HG03521 (cell line): ENCODE data around the gene TMEM30A.

Experiments used
- ATAC-seq: cut with Tn5 transposase; IDR thresholded peaks from one replicate; pipeline ENCODE4 v1.9.1; 2021; ENCODE audit warnings: mild to moderate bottlenecking, moderate library complexity; ENCODE audit not compliant: unreplicated experiment

TMEM30A gene

DNA sequence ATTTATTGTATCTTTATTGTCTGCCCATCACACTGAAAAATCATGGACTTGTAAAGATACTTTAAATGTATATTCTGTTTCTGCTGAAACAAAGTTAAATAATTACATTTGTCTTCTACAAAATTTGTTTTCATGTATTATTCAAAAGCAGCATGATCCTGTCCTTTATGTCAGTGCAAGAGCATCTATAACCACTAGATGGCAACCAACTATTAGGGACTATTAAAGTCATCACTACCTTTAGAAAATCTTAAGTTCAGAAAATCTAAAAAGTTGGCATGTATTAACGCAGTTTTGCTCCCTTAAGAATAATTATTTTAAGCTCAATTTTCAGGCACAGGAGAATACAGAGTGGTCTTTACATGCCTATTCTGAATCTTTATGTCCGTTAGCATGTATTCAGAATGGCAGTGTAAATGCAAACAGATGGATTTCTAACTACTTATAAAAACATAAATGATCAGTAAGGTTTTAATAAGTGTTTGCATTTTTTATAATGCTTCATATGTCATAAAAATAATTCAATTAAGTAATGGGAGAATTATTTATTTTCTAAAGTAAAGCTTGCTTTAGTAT lies 17.8 kb downstream of the TMEM30A start:
- peak; percentile 52 for ATAC-seq

DNA sequence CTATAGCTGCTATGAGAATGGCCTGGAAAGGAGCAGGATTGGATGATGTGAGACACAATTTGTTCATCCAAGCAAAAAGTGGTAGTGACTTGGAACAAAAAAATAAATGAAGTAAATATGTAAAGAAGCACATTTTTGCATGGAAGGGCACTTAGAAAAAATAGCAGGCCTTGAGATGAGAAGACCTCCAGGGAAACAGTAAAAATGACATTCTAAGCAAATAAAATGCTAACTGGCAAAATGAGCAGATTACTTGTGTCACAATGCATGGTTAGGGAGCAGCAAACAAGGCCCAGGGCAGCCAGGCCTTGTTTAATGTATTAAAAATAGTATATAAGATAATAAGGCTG lies 21.2 kb downstream of the TMEM30A start:
- no peak for ATAC-seq

- no peak for ATAC-seq
Observed at GRCh38 chr6:75262716-75263400, 21.7 kb downstream of the TMEM30A start.

GRCh38 chr6:75261299-75261698 lies 23.3 kb downstream of the TMEM30A start:
- ATAC-seq, result no peak

- ATAC-seq, result no peak
Observed at GRCh38 chr6:75257343-75258087, 27.1 kb downstream of the TMEM30A start.

DNA sequence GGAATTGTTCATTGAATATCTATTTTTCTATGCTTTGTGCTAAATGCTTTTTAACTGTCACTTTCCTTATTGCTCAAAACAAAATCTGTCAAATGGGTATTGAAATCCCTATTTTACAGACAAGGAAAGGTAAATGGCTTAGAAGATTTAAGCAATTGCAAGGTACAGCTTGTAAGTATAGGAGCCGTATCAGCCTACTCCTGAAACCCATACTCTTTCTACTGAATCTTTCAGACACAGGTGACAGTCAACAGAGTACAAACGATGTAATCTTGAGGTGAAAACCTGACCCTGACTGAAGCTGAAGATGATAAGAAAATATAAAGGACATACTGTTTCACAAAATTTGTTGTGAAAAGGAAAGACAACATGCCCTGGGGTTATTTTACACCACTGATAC lies 34.0 kb downstream of the TMEM30A start:
- no peak for ATAC-seq

GRCh38 chr6:75249837-75250236 lies 34.8 kb downstream of the TMEM30A start:
- ATAC-seq, result no peak

DNA sequence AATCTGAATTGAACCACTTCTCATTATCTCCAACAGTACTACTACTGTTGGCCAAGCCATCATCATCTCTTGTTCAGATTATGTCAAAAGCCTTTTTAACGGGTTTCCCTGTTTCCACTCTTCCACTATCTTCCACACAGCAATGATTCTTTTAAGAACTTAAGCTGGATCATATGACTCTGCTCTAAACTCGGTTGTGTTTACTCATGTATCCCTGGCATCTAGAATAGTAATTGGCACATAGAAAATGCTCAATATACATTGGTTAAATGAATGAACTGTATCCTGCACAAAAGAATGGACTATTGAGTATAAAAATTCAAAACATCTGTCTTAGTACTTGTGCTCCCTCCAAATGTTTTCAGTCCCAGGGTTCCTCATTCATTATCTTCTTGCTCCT lies 38.2 kb downstream of the TMEM30A start:
- no peak for ATAC-seq

DNA sequence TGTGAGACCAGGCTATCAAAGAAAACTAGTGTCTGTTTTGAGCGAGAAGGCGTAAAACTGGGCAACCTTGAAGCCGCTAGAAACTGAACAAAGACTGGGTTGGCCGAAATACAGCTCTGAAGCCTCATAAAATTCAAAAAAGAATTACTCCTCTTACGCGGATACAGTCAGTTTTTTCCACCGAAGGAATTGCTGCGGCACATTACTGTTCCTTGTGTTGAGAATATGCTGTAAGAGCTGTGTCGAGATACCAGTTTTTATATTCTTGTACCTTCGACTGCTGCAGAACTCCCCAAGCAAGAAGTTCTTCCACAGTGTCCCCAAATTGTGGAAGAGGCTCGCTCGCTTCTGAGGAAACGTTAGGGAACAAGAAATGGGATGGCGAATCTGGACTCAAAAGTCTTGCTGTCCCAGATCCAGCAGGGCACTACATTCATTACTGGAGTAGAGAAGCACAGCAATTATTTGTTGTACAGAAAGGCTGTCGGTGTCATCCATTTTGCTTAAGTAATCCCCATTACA lies 40.5 kb downstream of the TMEM30A start:
- ATAC-seq, result peak; percentile 0

DNA sequence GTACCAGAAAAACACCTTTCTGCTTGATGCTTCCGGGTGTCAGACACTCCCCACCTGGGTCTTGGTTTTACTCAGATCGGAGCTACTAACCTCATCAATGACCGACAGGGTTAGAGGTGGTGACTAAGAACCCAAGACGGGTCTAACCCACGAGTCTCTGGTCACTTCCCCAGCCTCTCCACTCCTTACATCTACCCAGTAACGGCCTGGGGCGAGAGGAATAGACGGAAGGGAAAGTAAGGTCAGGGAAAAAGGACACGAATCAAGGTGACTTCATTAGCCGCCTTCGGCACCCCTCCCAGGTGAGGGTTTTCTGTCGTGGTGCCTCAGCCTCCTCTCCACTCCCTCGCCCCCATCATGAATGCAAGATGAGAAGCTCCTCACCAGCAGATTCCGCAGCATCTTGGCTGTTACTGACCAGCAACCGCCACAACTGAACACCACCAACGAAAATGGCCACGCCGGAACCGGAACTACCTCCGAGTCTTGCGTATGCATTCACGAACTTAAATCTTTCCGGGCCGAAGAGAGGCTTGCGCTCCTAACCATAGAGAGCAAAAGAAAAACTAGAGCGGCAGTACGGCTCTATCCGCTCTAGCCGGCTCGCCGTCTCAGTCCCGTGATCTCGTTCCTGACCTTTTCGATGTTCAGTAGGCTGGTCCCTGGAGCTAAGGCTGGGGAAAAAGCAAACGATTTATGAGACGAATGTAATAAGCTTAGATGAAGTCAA lies 41.1 kb downstream of the TMEM30A start, which contains the start of gene COX7A2:
COX7A2 (minus strand) TSS at position 469 of the 730 bp plus-strand sequence; CDS start at position 402, 67 bp downstream.
- ATAC-seq, result peak; percentile 95

DNA sequence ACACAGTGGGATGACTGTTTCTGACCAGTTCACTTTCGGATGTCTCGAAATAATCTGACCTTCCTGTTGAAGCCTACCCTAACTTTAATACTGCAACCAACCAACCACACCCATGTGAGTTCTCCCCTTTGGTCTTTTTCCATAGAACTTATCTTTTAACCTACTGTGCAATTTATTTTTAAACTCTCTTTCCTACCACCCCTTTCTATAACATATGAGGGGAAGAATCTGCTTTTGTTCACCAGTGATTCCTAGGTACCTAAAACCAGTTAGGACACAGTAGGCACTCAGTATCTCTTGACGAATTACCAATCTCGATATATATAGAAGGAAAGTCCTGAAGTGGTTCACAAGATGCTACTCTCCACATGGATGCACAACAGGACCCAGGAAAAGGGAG lies 48.0 kb downstream of the TMEM30A start:
- ATAC-seq, result no peak

DNA sequence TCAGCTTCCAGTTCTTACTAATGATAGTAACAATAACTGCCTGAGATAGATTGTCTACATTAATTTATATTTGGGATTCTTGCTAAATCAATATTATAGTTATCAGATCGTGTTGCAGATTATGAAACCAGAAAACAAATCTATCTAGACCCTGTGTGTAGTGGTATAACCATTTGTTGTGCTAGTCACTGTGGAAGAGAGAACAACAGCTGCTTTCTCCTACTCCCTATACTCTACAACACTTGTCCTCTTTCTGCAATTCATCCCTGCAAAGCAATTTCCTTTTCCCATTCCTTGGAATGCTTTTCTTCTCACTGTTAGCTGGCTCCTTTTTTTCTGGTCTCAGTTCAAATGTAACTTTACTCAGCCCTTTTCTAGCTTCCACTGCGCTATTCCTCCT lies 49.3 kb downstream of the TMEM30A start:
- no peak for ATAC-seq

DNA sequence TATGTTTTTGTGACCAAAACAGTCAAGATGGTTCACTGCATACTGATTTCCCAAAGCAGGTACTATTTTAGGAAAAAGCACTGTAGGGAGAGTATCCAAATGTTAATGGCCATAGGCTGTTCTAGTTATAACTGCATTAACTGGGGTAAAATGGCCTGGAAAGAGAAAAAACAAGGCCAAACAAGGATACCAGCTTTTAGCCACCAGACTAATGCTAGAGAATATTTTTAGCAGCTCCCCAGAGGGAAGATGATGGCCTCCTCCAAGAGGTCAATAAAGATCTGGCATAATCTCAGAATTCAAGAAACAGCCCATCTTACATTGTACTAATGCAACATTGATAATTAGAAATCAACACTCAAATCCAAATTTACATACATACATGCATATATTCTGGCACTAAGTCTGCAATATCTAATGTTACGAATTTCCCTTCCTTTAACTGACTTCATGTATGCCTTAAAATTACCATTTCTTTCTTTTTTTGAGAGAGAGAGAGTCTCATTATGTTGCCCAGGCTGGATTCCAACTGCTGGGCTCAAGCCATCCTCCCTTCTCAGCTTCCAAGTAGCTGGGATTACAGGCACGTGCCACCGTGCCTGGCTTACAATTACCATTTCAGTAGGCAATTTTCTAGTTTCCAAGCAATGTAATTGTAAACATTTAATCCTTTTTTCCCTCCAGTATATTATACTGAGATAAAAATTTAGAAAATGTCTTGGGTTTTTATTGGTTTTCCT lies 50.3 kb downstream of the TMEM30A start:
- ATAC-seq, result no peak

DNA sequence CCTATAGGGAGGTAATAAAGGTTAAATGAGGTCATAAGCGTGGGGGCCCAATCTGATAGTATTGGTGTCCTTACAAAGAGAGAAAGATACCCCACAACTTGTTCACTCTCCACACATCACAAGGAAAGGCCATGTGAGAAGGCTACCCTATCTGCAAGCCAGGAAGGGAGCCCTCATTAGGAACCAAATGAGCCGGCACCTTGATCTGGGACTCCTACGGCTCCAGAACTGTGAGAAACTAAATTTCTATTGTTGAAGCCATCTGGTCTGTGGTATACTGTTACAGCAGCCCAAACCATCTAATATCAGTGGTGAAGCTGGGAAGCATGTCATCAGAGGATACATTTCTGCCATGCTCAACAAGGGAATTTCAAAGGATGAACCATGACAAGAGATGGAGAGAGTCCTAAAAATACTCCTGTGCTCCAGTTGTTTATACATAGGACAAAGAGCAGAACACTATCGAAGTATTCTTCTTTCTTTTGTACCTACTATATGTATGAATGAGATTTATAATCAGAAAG lies 51.4 kb downstream of the TMEM30A start:
- no peak for ATAC-seq

DNA sequence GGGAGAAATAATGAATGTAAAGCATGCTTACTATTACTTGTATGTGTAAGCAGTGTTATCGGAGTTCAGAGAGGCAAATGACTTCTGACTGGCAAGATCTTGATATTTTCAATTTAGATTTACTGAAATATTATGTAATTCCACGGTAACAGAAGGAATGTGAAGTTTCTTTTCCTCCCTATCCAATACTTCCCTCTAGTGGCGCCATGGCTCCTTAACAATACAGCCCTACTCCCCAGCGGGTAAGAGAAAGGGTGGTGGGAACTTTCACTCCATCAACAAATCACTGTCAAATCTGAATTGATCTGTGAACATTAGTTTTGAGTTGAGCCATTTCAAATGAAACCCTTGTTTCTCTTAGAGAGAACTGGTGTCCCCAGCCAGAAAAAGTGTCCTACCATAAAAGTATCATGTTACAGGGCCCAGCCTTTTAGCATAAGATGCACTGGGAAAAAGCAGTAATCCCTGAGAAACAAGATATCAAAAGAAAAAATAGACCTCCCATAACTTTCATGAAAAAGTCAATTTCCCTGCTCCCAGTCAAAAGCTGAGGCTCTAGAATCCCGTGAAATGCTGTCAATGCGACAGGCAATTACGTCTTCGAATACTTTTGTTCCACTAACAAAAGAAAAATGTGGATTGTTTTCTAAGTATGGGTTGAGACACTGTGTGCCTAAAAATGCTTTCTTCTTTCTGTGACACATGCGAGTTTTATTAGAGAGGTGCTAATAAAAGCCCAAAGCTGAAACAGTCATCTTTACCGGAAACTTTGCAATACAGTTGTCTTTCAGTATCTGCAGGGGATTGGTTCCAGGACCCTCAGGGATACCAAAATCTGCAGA lies 53.9 kb downstream of the TMEM30A start:
- no peak for ATAC-seq

DNA sequence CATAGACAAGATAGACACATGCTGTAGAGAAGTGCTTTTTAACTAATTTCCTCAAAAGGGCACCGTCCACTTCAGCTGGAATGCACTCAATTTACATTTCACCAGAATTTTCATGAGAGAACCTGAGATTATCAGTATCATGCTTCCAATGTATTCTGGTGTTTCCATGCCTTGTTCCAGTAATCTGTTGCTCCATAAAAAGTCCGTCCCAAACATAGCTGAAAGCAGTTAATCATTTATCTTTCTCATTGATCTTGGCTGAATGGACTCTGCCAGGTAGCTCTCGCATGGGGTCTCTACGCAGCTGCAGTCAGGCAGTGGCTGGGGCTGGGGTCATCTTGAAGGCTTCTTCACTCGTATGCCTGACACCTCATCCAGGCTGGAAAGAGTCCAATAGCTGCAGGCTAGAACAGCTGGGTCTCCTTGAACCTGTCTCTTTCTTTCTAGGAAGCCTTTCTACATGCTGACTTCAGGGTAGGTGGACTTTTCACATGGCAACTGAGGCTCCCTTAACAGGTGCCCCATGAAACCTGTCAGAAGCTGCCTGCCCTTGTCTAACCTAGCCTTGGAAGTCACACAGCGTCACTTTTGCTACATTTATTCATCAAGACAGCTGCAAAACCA lies 60.2 kb downstream of the TMEM30A start:
- no peak for ATAC-seq

- ATAC-seq, result no peak
Observed at GRCh38 chr6:75223428-75223827, 61.2 kb downstream of the TMEM30A start.

DNA sequence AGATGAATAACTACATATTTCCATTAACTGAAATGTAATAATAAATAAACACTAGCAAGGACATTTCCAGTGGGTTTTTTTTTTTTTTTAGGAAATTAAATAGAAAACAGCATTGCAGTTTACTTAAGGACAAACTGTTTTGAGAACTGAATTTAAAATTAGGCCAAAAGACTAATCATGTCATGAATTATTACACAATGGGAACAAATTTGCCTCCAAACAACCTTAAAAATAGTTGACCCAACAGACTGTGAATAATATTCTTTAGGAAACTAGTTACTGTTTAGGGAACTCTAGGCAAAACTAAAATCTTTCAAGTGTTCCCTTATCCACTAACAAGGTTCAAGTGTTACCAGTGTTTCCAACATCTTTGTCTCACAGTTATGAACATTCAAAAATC lies 62.3 kb downstream of the TMEM30A start:
- no peak for ATAC-seq

DNA sequence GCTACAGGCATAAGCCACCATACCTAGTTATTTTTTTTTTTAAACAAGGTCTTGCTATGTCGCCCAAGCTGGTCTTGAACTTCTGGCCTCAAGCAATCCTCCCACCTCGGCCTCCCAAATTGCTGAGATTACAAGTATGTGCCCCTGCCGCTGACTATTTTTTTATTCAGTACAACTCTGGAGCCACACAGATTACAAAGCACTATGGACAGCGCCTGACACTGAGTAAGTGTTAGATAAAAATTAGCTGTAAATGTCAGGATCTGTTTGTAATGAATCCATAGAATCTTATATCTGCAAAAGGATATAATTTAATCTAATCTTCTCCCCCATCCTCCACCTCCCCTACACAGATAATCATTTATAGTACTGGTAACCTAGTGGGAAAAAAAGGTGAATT lies 63.5 kb downstream of the TMEM30A start:
- no peak for ATAC-seq
